Measurements from ENCODE around the gene ASB10.

ASB10 gene

GRCh38 chr7:151166629-151167196 lies 20.3 kb downstream of the ASB10 start:
- DNase-seq: no peak

DNA sequence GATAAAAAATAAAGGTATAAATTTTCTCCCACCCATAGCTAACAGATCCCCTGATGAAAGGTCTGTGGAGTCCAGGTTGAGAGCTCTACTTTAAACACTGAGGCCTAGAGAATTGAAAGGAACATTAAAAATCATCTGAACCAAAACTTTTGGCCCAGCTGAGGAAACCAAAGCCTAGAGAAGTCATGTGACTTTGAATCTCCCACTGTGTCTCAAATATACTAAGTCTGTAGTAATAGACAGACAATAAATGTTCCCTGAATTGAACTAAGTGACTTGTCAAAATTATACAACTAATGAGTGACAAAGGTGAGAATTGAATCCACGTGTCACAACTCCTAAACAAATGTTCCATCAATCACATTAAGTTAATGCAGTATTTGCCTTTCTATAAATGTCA lies 25.3 kb downstream of the ASB10 start:
- DNase-seq: no peak

GRCh38 chr7:151157645-151158329 lies 29.3 kb downstream of the ASB10 start:
- no peak for DNase-seq

- DNase-seq: no peak
Measured at GRCh38 chr7:151152643-151153513, 34.2 kb downstream of the ASB10 start.

DNA sequence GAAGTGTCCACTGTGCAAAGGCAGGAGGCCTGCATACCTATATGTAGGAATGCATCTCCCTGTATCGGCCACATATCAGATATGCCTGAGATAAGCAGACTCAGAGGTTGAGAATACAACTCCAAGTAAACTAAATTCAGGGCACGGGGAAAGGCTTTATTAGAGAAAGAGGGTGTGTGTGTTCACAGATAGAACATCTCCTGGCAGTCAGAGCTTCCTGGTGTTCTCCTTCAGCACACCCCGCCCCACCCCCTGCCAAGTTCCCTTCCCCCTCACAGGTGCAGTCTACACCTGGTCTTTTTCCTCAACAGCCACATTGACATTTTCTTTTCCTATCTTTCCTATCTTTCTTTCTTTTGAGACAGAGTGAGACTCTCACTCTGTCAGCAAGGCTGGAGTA lies 36.7 kb downstream of the ASB10 start:
- DNase-seq: no peak

GRCh38 chr7:151148319-151149259 lies 38.5 kb downstream of the ASB10 start:
- DNase-seq: no peak

DNA sequence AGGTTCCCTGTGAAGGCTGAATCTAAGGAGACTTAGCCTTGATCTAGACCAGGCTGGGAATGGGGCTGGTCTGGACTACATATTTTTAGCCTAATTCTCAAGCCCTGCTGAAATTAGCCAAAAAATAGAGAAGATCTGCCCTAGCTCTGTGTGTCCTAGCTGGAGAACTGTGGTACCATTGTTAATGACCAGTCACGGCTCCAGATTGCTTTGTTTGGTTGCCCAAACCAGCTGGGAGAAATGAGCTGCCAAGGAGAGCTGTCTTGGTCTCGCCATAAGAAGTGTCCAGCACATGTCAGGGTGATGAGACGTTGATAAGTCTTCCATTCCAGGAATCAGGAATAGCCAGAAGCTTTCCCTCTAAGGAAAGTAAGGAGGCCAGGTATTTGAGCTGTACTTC lies 40.3 kb downstream of the ASB10 start:
- DNase-seq: no peak

DNA sequence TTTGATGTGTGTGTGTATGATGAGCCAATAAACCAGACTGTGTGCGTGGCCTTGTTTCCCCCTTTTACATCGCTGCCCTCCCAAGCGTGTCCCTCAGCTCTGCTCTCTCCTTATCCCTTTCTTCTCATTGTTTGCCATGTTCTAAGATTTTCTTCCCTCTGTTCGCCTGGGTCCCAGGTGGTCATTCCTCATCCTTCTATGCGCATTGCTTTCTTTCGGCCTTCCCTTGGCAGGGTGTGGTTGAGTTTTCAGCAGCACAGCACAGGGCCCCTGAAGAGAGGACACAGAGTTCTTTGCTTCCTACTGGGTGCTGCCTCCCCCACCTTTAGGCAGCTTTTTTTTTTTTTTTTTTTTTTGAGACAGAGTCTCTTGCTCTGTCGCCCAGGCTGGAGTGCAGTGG lies 42.7 kb downstream of the ASB10 start:
- no peak for DNase-seq

- DNase-seq: no peak
Measured at GRCh38 chr7:151143261-151144015, 43.6 kb downstream of the ASB10 start.

GRCh38 chr7:151142686-151143040 lies 44.4 kb downstream of the ASB10 start:
- no peak for DNase-seq

DNA sequence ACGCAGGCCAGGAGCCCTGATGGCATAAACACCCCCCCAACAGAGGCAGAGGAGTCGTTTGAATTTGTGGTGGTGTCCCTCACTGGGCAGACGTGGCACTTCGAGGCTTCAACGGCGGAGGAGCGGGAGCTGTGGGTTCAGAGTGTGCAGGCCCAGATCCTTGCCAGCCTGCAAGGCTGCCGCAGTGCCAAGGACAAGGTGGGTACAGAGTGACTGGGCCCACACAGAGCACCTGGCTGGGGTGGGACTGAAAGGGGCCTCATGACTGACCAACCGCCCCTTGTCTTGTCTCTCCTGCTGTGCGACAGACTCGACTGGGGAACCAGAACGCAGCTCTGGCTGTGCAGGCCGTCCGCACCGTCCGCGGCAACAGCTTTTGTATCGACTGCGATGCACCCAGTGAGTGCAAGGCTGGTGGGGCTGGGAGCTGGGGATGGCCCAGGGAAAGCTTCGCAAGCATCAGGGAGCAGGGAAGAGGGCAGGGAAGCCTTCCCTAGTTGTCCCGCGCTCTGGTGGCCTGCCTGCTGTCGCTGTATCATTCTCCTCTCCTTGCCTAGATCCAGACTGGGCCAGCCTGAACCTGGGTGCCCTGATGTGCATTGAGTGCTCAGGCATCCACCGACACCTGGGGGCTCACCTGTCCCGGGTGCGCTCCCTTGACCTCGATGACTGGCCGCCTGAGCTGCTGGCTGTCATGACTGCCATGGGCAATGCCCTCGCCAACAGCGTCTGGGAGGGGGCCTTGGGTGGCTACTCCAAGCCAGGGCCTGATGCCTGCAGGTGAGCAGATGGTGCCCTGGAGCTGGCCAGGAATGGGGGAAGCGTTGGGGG lies 45.0 kb downstream of the ASB10 start:
- no peak for DNase-seq

GRCh38 chr7:151141311-151141854 lies 45.7 kb downstream of the ASB10 start:
- no peak for DNase-seq

- no peak for DNase-seq
Measured at GRCh38 chr7:151140826-151141225, 46.2 kb downstream of the ASB10 start.

- DNase-seq: no peak
Measured at GRCh38 chr7:151139791-151140190, 47.3 kb downstream of the ASB10 start.

- no peak for DNase-seq
Measured at GRCh38 chr7:151139071-151139790, 47.8 kb downstream of the ASB10 start.

- no peak for DNase-seq
Measured at GRCh38 chr7:151138153-151138851, 48.7 kb downstream of the ASB10 start.

- DNase-seq: no peak
Measured at GRCh38 chr7:151137791-151138152, 49.3 kb downstream of the ASB10 start.

DNA sequence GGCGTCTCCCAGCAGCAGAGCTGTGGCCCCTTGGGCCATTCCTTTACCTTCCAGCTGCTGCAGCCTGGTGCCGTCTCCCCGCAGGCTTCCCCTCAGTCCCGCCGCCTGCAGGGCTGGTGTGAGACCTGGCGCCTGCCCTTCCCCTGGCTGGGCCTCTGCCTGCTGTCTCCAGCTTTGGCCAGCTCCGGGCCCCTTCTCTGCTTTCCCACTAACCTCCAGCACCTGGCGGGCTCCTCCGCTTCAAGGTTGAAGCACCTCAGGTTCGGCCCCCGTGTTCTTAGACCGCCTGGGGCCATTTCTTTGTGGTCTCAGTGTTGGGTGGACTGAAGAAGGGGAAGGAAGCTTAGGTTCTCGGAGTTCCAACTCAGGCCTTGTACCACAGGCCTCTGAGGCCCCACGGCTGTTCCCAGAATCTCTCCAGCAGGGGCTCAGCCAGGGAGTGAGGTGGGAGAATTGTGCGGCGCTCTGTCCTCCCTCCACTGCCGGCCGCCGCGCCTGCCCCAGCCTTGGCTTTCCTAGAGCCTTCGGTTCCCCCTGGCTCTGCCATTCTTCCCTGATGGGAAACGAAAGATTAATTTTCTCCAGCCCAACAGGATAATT lies 49.9 kb downstream of the ASB10 start:
- no peak for DNase-seq
